ENCODE measurements around the gene DGKD. TPM values are rescaled to one million over a fixed set of nuclear protein-coding genes. Genes with fewer than 3 reads are reported as not detected.
A peak's percentile ranks its signal among the peaks of the same experiment; 100 is the strongest.

The DGKD gene
- total and polyA plus RNA-seq, 2 donors from 2014 or later, result 2.6 to 32.3 TPM

GRCh38 chr2:233473878-233474277 lies 119.6 kb downstream of the DGKD start:
- no peak overlapping the region for H3K9ac ChIP-seq (ENCODE audit: low read length in 3 of 3)
- H3K27me3 ChIP-seq (ENCODE audit: control insufficient read depth, insufficient read depth, low read length), result no peaks in the 10 kb centered on the region
- FAIRE-seq (no peak), DNase-seq (no peak)
- H3K36me3 ChIP-seq (ENCODE audit: control insufficient read depth in 2 of 3, insufficient read depth in 3 of 3, low read length in 3 of 3), result peaks cover 0 to 23% (median 11%) of the 10 kb centered on the region in 3 donors
- H3K4me3 ChIP-seq (ENCODE audit: low read length in 3 of 3), result no peak overlapping the region
- H3K9me3 ChIP-seq (ENCODE audit: control insufficient read depth in 2 of 3, insufficient read depth in 1 of 3, low read length in 3 of 3), result peaks cover 0 to 5% (median 0%) of the 10 kb centered on the region in 3 donors
- intact Hi-C loops (cut with DNase I), result no loop called here
- no peak for TF ChIP-seq CTCF (IDR thresholded peaks at IDR 0.05; ENCODE audit: borderline replicate concordance, extremely low read depth, insufficient read depth)
- H3K27ac ChIP-seq (ENCODE audit: low read depth in 2 of 2, low read length in 2 of 2), result no peak overlapping the region
- no peaks in the 10 kb centered on the region for H3K4me1 ChIP-seq (ENCODE audit: control insufficient read depth in 2 of 3, insufficient read depth in 2 of 3, low read depth in 1 of 3, low read length in 3 of 3)

GRCh38 chr2:233474308-233475160 lies 120.2 kb downstream of the DGKD start:
- no peak for TF ChIP-seq CTCF (IDR thresholded peaks at IDR 0.05; ENCODE audit: borderline replicate concordance, extremely low read depth, insufficient read depth)
- DNase-seq (peak in 1 of 5 donors; percentile 65), FAIRE-seq (no peak)
- H3K4me1 ChIP-seq (ENCODE audit: control insufficient read depth in 2 of 3, insufficient read depth in 2 of 3, low read depth in 1 of 3, low read length in 3 of 3), result no peaks in the 10 kb centered on the region
- H3K27ac ChIP-seq (ENCODE audit: low read depth in 2 of 2, low read length in 2 of 2), result no peak overlapping the region
- intact Hi-C loops (cut with DNase I), result no loop called here
- H3K4me3 ChIP-seq (ENCODE audit: low read length in 3 of 3), result no peak overlapping the region
- H3K36me3 ChIP-seq (ENCODE audit: control insufficient read depth in 2 of 3, insufficient read depth in 3 of 3, low read length in 3 of 3), result peaks cover 0 to 20% (median 11%) of the 10 kb centered on the region in 3 donors
- no peaks in the 10 kb centered on the region for H3K27me3 ChIP-seq (ENCODE audit: control insufficient read depth, insufficient read depth, low read length)
- no peak overlapping the region for H3K9ac ChIP-seq (ENCODE audit: low read length in 3 of 3)
- peaks cover 0 to 5% (median 0%) of the 10 kb centered on the region in 3 donors for H3K9me3 ChIP-seq (ENCODE audit: control insufficient read depth in 2 of 3, insufficient read depth in 1 of 3, low read length in 3 of 3)

- no peak for FAIRE-seq
- no peak for DNase-seq
- no peak overlapping the region for H3K4me3 ChIP-seq (ENCODE audit: low read length in 3 of 3)
- H3K9ac ChIP-seq (ENCODE audit: low read length in 3 of 3), result no peak overlapping the region
- H3K4me1 ChIP-seq (ENCODE audit: control insufficient read depth in 2 of 3, insufficient read depth in 2 of 3, low read depth in 1 of 3, low read length in 3 of 3), result no peaks in the 10 kb centered on the region
- TF ChIP-seq CTCF (IDR thresholded peaks at IDR 0.05; ENCODE audit: borderline replicate concordance, extremely low read depth, insufficient read depth), result no peak
- peaks cover 0 to 5% (median 0%) of the 10 kb centered on the region in 3 donors for H3K9me3 ChIP-seq (ENCODE audit: control insufficient read depth in 2 of 3, insufficient read depth in 1 of 3, low read length in 3 of 3)
- H3K27me3 ChIP-seq (ENCODE audit: control insufficient read depth, insufficient read depth, low read length), result no peaks in the 10 kb centered on the region
- H3K27ac ChIP-seq (ENCODE audit: low read depth in 2 of 2, low read length in 2 of 2), result no peak overlapping the region
- intact Hi-C loops (cut with DNase I), result no loop called here
- H3K36me3 ChIP-seq (ENCODE audit: control insufficient read depth in 2 of 3, insufficient read depth in 3 of 3, low read length in 3 of 3), result peaks cover 0 to 20% (median 11%) of the 10 kb centered on the region in 3 donors
These were observed 121.7 kb downstream of the DGKD start for GRCh38 chr2:233476063-233476410.

All from kidney (tissue), 14 donors.